ENCODE measurements around the gene PKD2L2.

DNA sequence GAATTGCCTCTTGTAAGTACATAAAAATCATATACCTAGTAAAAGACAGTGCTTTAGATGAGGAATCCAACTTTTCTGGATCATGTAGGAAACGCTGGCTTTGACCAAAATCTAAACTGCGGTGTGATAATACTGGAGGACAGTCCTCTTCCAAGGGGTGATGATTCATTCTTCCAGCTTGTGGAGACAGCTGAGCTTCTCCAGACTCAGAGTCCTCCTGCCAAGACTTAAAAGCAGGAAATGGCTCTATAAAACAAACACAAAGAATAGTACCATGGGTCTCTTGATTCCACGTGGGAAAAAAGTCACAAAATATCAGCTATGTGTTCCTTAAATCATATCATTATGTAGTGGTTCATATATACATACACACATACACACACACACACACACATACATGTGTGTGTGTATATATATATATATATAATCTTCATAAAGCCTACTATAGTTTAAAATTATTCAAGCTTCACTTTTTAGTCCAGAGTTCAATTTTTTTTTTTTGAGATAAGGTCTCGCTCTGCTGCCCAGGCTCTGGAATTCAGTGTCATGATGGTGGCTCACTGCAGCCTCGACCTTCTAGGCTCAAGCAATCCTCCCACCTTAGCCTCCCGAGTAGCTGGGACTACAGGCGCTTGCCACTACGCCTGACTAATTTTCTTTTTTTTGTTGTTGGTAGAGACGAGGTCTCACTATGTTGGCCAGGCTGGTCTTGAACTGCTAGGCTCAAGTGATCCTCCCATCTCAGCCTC is 65.0 kb downstream of the PKD2L2 start:
- no peak for TF ChIP-seq C11orf30 (IDR thresholded peaks at IDR 0.05; ENCODE audit: low read depth)
- TF ChIP-seq HSF4 (CRISPR knock-in tag; IDR thresholded peaks at IDR 0.05; ENCODE audit: borderline replicate concordance) = no peak
- TF ChIP-seq TFAM (CRISPR knock-in tag; conservative IDR thresholded peaks at IDR 0.05) = no peak
- TF ChIP-seq, protein P1, sequence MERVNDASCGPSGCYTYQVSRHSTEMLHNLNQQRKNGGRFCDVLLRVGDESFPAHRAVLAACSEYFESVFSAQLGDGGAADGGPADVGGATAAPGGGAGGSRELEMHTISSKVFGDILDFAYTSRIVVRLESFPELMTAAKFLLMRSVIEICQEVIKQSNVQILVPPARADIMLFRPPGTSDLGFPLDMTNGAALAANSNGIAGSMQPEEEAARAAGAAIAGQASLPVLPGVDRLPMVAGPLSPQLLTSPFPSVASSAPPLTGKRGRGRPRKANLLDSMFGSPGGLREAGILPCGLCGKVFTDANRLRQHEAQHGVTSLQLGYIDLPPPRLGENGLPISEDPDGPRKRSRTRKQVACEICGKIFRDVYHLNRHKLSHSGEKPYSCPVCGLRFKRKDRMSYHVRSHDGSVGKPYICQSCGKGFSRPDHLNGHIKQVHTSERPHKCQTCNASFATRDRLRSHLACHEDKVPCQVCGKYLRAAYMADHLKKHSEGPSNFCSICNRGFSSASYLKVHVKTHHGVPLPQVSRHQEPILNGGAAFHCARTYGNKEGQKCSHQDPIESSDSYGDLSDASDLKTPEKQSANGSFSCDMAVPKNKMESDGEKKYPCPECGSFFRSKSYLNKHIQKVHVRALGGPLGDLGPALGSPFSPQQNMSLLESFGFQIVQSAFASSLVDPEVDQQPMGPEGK (CRISPR knock-in tag; IDR thresholded peaks at IDR 0.05; ENCODE audit: borderline replicate concordance) = no peak
- TF ChIP-seq, protein P2, sequence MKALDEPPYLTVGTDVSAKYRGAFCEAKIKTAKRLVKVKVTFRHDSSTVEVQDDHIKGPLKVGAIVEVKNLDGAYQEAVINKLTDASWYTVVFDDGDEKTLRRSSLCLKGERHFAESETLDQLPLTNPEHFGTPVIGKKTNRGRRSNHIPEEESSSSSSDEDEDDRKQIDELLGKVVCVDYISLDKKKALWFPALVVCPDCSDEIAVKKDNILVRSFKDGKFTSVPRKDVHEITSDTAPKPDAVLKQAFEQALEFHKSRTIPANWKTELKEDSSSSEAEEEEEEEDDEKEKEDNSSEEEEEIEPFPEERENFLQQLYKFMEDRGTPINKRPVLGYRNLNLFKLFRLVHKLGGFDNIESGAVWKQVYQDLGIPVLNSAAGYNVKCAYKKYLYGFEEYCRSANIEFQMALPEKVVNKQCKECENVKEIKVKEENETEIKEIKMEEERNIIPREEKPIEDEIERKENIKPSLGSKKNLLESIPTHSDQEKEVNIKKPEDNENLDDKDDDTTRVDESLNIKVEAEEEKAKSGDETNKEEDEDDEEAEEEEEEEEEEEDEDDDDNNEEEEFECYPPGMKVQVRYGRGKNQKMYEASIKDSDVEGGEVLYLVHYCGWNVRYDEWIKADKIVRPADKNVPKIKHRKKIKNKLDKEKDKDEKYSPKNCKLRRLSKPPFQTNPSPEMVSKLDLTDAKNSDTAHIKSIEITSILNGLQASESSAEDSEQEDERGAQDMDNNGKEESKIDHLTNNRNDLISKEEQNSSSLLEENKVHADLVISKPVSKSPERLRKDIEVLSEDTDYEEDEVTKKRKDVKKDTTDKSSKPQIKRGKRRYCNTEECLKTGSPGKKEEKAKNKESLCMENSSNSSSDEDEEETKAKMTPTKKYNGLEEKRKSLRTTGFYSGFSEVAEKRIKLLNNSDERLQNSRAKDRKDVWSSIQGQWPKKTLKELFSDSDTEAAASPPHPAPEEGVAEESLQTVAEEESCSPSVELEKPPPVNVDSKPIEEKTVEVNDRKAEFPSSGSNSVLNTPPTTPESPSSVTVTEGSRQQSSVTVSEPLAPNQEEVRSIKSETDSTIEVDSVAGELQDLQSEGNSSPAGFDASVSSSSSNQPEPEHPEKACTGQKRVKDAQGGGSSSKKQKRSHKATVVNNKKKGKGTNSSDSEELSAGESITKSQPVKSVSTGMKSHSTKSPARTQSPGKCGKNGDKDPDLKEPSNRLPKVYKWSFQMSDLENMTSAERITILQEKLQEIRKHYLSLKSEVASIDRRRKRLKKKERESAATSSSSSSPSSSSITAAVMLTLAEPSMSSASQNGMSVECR (CRISPR knock-in tag; IDR thresholded peaks at IDR 0.05) = no peak
- TF ChIP-seq ESRRA (IDR thresholded peaks at IDR 0.05; ENCODE audit: borderline replicate concordance, low read depth) = no peak
- no peak for TF ChIP-seq TAF1 (IDR thresholded peaks at IDR 0.05; ENCODE audit: control insufficient read depth, extremely low read depth, insufficient read depth, low read length, severe bottlenecking)
- TF ChIP-seq ATF1 (CRISPR knock-in tag; IDR thresholded peaks at IDR 0.05) = no peak
- TF ChIP-seq ATF1 (tag; IDR thresholded peaks at IDR 0.05) = no peak
- TF ChIP-seq ETV1 (tag; conservative IDR thresholded peaks at IDR 0.05; ENCODE audit: low read depth) = no peak
- no peak for TF ChIP-seq BCOR (IDR thresholded peaks at IDR 0.05)
- TF ChIP-seq POLR2A (conservative IDR thresholded peaks at IDR 0.05) = no peak
- TF ChIP-seq, protein P3, sequence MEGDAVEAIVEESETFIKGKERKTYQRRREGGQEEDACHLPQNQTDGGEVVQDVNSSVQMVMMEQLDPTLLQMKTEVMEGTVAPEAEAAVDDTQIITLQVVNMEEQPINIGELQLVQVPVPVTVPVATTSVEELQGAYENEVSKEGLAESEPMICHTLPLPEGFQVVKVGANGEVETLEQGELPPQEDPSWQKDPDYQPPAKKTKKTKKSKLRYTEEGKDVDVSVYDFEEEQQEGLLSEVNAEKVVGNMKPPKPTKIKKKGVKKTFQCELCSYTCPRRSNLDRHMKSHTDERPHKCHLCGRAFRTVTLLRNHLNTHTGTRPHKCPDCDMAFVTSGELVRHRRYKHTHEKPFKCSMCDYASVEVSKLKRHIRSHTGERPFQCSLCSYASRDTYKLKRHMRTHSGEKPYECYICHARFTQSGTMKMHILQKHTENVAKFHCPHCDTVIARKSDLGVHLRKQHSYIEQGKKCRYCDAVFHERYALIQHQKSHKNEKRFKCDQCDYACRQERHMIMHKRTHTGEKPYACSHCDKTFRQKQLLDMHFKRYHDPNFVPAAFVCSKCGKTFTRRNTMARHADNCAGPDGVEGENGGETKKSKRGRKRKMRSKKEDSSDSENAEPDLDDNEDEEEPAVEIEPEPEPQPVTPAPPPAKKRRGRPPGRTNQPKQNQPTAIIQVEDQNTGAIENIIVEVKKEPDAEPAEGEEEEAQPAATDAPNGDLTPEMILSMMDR (IDR thresholded peaks at IDR 0.05 in 2 of 3, conservative IDR thresholded peaks at IDR 0.05 in 1 of 3; ENCODE audit: insufficient read depth in 2 of 3, low read depth in 1 of 3, low read length in 3 of 3) = no peak
